Lower lobe of right lung (tissue), 2 donors: ENCODE measurements around the gene ANKRD17. TPM values are rescaled to one million over a fixed set of nuclear protein-coding genes. Genes with fewer than 3 reads are reported as not detected.

Experiments
- ATAC-seq, 2 donors: fragments of 200-7000 bp; cut with Tn5 transposase; one replicate each; pipeline ENCODE4 v1.9.1; 2020 to 2022; ENCODE audit warnings: mild to moderate bottlenecking in 2 of 2, moderate library complexity in 2 of 2
- DNase-seq: peaks from one replicate; pipeline ENCODE4 v3.0.0-alpha.2; 2020
- H3K27ac ChIP-seq: fragments of 200-600 bp; one replicate; pipeline ENCODE4 v1.8.0; 2022
- H3K27me3 ChIP-seq: fragments of 200-600 bp; one replicate; pipeline ENCODE4 v1.8.0; 2022; ENCODE audit warnings: low read depth
- H3K36me3 ChIP-seq: fragments of 200-600 bp; one replicate; pipeline ENCODE4 v1.8.0; 2022; ENCODE audit warnings: mild to moderate bottlenecking
- H3K4me1 ChIP-seq: fragments of 200-600 bp; one replicate; pipeline ENCODE4 v1.8.0; 2022
- H3K4me3 ChIP-seq: fragments of 200-600 bp; one replicate; pipeline ENCODE4 v1.8.0; 2022; ENCODE audit warnings: mild to moderate bottlenecking
- H3K9me3 ChIP-seq: fragments of 200-600 bp; one replicate; pipeline ENCODE4 v1.8.0; 2022
- CTCF ChIP-seq: fragments of 200-600 bp; IDR thresholded peaks from one replicate; pipeline ENCODE4 v1.8.0; 2022; ENCODE audit warnings: antibody characterized with exemption, mild to moderate bottlenecking
- intact Hi-C: fragments of 100-400 bp; cut with DNase I; formaldehyde crosslinking; loops from one replicate; pipeline ENCODE4 v1.11.0; 2022
- total RNA-seq: library from RNA; stranded (reverse); fragmentation: NEBNext Ultra II Directional; extraction: Animal tissue kit (Norgen Biotek cat#: 25700); gene quantifications from one replicate; pipeline ENCODE4 v1.2.1, GENCODE V29; 2021
- donor health status: DM: no; HTN: yes; CAD: no; lungs with severe emphysema.

ANKRD17 gene
- total RNA-seq, 1 donor from 2014 or later = 57.4 TPM

DNA sequence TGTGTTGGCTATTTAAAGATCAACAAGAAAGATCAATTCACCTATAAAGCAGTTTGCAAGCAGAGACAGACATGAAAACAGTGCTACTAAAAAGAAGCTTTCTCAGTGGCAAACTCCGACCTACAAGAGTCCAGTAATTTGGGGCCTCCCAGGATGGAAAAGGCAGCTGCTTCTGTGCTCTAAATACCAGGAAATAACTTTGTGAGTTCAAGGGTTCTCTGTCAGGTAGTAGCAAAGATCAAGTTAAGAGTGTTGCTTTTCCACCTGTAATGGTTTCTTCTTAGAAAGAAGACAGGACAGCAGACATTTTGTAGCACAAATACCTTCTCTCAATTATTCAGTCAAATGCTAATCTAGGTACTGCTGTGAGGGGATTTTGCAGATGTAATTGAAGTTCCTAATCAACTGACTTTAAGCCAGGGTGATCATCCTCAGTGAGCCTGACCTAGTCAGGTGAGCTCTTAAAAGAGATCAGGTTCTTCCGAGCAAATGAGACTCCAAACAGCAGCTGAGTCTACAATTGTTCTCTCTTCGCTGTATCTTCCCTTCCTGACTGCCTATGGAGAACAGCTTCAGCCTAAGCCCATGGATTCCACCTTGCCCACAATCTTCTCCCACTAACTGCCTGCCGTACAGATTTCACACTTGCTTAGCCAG, 13.5 kb downstream of the ANKRD17 start:
- H3K4me1 ChIP-seq = peaks cover 24% of the 10 kb centered on the region
- no peak for ATAC-seq

DNA sequence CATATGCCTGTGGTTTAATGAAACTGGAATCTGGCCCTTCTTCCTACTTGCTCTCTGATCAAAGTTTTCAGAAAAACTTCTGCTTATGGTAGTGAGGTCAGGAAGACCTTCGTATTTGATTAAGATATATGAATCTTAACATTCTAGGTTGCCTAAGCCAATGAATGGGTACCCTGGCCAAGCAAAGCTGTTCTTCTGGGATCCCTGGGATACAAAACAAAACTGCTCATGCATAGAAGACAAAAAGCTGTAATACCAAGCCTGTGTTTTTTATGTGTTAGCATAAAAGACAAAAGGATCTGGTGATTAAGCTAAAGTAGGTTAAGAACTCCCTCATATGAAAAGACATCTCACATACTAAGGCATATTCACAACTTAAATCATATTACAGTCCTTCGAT, 21.6 kb downstream of the ANKRD17 start:
- ATAC-seq = no peak
- DNase-seq = no peak
- Histone ChIP-seq H3K27ac (no peak overlapping the region), H3K4me1 (peaks cover 12% of the 10 kb centered on the region), H3K36me3 (peaks cover 15% of the 10 kb centered on the region), H3K4me3 (no peak overlapping the region), H3K9me3 (no peaks in the 10 kb centered on the region), H3K27me3 (no peaks in the 10 kb centered on the region)
- intact Hi-C loops = no loop called here
- TF ChIP-seq CTCF = no peak

More for the DNA sequence above, 13.5 kb downstream of the ANKRD17 start:
- H3K36me3 ChIP-seq = no peaks in the 10 kb centered on the region
- H3K27ac ChIP-seq = no peak overlapping the region
- DNase-seq = no peak
- H3K27me3 ChIP-seq = no peaks in the 10 kb centered on the region
- TF ChIP-seq CTCF = no peak
- no peak overlapping the region for H3K4me3 ChIP-seq
- no peaks in the 10 kb centered on the region for H3K9me3 ChIP-seq
- intact Hi-C loops = no loop called here

DNA sequence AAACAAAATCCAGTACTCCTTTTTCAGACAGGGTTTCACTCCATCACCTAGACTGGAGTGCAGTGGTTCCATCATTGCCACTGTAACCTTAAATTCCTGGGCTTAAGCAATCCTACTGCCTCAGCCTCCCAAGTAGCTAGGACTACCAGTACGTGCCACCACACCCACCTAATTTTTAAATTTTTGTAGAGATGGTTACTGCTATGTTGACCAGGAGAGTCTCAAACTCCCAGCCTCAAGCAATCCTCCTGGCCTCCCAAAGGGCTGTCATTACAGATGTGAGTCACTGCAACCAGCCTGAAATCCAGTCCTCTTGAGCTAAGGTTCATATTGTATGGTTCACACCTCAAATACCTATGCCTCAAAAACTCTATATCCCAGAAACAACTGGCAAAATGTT, 22.4 kb downstream of the ANKRD17 start:
- Histone ChIP-seq H3K27ac (no peak overlapping the region), H3K9me3 (no peaks in the 10 kb centered on the region), H3K4me3 (no peak overlapping the region), H3K27me3 (no peaks in the 10 kb centered on the region), H3K36me3 (peaks cover 19% of the 10 kb centered on the region), H3K4me1 (peaks cover 12% of the 10 kb centered on the region)
- no peak for TF ChIP-seq CTCF
- intact Hi-C loops = no loop called here
- ATAC-seq = no peak
- DNase-seq = no peak

GRCh38 chr4:73234712-73235111, 23.9 kb downstream of the ANKRD17 start:
- Histone ChIP-seq H3K36me3 (peaks cover 19% of the 10 kb centered on the region), H3K27ac (no peak overlapping the region), H3K9me3 (no peaks in the 10 kb centered on the region), H3K27me3 (no peaks in the 10 kb centered on the region), H3K4me1 (no peaks in the 10 kb centered on the region), H3K4me3 (no peak overlapping the region)
- TF ChIP-seq CTCF = no peak
- intact Hi-C loops = no loop called here
- no peak for ATAC-seq
- no peak for DNase-seq

DNA sequence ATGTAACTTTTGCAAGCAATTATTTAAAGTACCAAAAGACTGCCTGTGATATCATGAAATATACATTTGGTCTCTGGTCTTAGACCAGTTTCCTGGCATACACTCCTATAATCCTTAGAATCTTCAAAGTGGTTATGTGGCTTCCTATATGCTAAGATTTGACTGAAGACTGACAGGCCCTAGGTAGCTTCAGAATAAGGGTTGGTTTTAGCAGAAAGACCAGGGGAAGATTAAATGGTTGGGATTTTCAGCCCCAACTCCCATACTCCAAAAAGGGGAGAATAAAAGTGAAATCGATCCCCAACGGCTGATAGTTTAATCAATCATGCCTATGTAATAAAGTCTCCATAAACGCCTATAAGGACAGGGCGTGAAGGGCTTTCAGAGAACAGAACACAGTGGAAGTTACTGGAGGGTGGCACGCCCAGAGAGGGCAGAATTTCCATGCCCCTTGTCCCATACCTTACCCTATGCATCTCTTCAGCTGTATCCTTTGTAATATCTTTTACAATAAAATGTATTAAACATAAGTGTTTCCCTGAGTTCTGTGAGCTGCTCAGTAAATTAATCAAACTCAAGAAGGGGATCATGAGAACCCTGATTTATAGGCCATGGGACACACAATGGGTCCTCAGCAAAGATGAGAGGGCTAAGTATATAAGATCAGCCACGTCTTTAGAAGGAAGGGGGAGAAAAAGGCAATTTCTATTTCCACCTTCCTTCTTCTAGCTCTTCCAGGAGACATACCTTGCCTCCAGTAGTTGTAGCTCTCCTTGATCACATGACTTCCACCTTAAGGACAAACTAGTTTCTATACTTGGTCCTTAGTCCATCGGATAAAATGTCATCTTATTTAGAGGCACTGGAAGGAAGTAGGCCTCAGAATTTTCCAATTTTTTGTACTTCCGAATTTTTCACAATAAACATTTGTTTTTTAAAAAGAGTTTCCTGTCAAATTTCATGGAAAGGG, 26.8 kb downstream of the ANKRD17 start:
- H3K36me3 ChIP-seq = peaks cover 19% of the 10 kb centered on the region
- DNase-seq = no peak
- no peaks in the 10 kb centered on the region for H3K4me1 ChIP-seq
- no peaks in the 10 kb centered on the region for H3K9me3 ChIP-seq
- no peak for TF ChIP-seq CTCF
- no peak overlapping the region for H3K27ac ChIP-seq
- intact Hi-C loops = no loop called here
- H3K4me3 ChIP-seq = no peak overlapping the region
- ATAC-seq = no peak
- H3K27me3 ChIP-seq = no peaks in the 10 kb centered on the region
